Posterior vena cava (tissue), 2 donors: ENCODE results near the gene FLNB. TPM values are rescaled to one million over a fixed set of nuclear protein-coding genes. Genes with fewer than 3 reads are reported as not detected.
A peak's percentile ranks its signal among the peaks of the same experiment; 100 is the strongest.

Experiments
- DNase-seq: peaks from one replicate; pipeline ENCODE4 v3.0.0-alpha.2; 2020; ENCODE audit warnings: low spot score
- intact Hi-C, 2 donors: fragments of 100-400 bp; cut with DNase I; formaldehyde crosslinking; loops; one replicate each; pipeline versions ENCODE4 v1.14.1 to v1.14.2; 2022 to 2023
- total RNA-seq, 2 donors: library from RNA; stranded (reverse); fragmentation: NEBNext Ultra II Directional; extraction: Animal tissue kit (Norgen Biotek cat#: 25700); gene quantifications; one replicate each; pipeline ENCODE4 v1.2.1, GENCODE V29; 2021
- donor health status: DM: yes; HTN: yes; CAD: no.
- donor health status: DM: yes; HTN: yes; CAD: no.

FLNB gene
- total RNA-seq, 2 donors from 2014 or later, result 130 to 133 TPM

- peak; percentile 88 for DNase-seq
- intact Hi-C loops, result no loop called here
Observed at GRCh38 chr3:58217209-58217811, 209.1 kb downstream of the FLNB start.

GRCh38 chr3:58218904-58219303 lies 210.7 kb downstream of the FLNB start:
- no peak for DNase-seq
- intact Hi-C loops, result no loop called here

Other genes starting within 250 kb of the FLNB start
- gene DNASE1L3, start 202.6 kb downstream of the FLNB start, total RNA-seq, result 1 to 10 TPM; 7.5 to 9.3 TPM
- 1 to 10 TPM; 6.6 to 7.6 TPM for gene ABHD6, start 229.4 kb downstream of the FLNB start, total RNA-seq